GM18868 (cell line): ENCODE results near the gene GRIA2.
"Not testable (repeated sequence)": the region's sequence is repeated elsewhere in the genome, so short reads cannot be mapped to it uniquely, and the experiment has no call there.

Source experiments
- ATAC-seq: cut with Tn5 transposase; IDR thresholded peaks from one replicate; pipeline ENCODE4 v1.9.1; 2021; ENCODE audit warnings: mild to moderate bottlenecking, moderate library complexity; ENCODE audit not compliant: unreplicated experiment

The GRIA2 gene

GRCh38 chr4:157246964-157247363 lies 26.4 kb downstream of the GRIA2 start:
- ATAC-seq, result no peak

- not testable (repeated sequence) for ATAC-seq
Observed at GRCh38 chr4:157258165-157258564, 37.6 kb downstream of the GRIA2 start.

GRCh38 chr4:157265281-157265680 lies 44.8 kb downstream of the GRIA2 start:
- no peak for ATAC-seq

- no peak for ATAC-seq
Observed at GRCh38 chr4:157270108-157270507, 49.6 kb downstream of the GRIA2 start.

GRCh38 chr4:157270552-157270951 lies 50.0 kb downstream of the GRIA2 start:
- ATAC-seq, result no peak

GRCh38 chr4:157271166-157271869 lies 50.8 kb downstream of the GRIA2 start:
- ATAC-seq, result no peak

GRCh38 chr4:157280673-157281072 lies 60.1 kb downstream of the GRIA2 start:
- ATAC-seq, result no peak

GRCh38 chr4:157282019-157282418 lies 61.5 kb downstream of the GRIA2 start:
- no peak for ATAC-seq

- no peak for ATAC-seq
Observed at GRCh38 chr4:157287445-157287844, 66.9 kb downstream of the GRIA2 start.

- ATAC-seq, result no peak
Observed at GRCh38 chr4:157290622-157291021, 70.1 kb downstream of the GRIA2 start.

- no peak for ATAC-seq
Observed at GRCh38 chr4:157291071-157291470, 70.5 kb downstream of the GRIA2 start.

GRCh38 chr4:157293673-157294072 lies 73.1 kb downstream of the GRIA2 start:
- no peak for ATAC-seq

- ATAC-seq, result no peak
Observed at GRCh38 chr4:157294575-157294974, 74.0 kb downstream of the GRIA2 start.

GRCh38 chr4:157300701-157301100 lies 80.2 kb downstream of the GRIA2 start:
- ATAC-seq, result no peak

GRCh38 chr4:157303471-157303960 lies 83.0 kb downstream of the GRIA2 start:
- no peak for ATAC-seq

GRCh38 chr4:157304769-157305168 lies 84.2 kb downstream of the GRIA2 start:
- no peak for ATAC-seq

- ATAC-seq, result no peak
Observed at GRCh38 chr4:157312702-157313101, 92.2 kb downstream of the GRIA2 start.

GRCh38 chr4:157314906-157315305 lies 94.4 kb downstream of the GRIA2 start:
- ATAC-seq, result no peak

GRCh38 chr4:157315968-157316367 lies 95.4 kb downstream of the GRIA2 start:
- no peak for ATAC-seq

- ATAC-seq, result no peak
Observed at GRCh38 chr4:157320092-157320491, 99.6 kb downstream of the GRIA2 start.

GRCh38 chr4:157327666-157328065 lies 107.1 kb downstream of the GRIA2 start:
- ATAC-seq, result no peak

- ATAC-seq, result no peak
Observed at GRCh38 chr4:157357887-157358286, 137.4 kb downstream of the GRIA2 start.

- no peak for ATAC-seq
Observed at GRCh38 chr4:157358439-157358838, 137.9 kb downstream of the GRIA2 start.
